Fibroblast of villous mesenchyme (primary cell): ENCODE results near the gene PRELID3B. TPM values are rescaled to one million over a fixed set of nuclear protein-coding genes. Genes with fewer than 3 reads are reported as not detected.

ENCODE experiments used
- DNase-seq: peaks from one replicate; pipeline ENCODE4 v3.0.0-alpha.2; 2010; ENCODE audit warnings: low read depth
- H3K4me3 ChIP-seq: 2 replicates; pipeline ENCODE4 v1.5.1; 2011; ENCODE audit warnings: low read depth, mild to moderate bottlenecking, low read length
- total RNA-seq: library from RNA; depleted of rRNA; stranded (reverse); fragments of >200 nt; gene quantifications from 2 replicates; pipeline ENCODE4 v1.2.3, GENCODE V29; 2012
- TF ChIP-seq, protein P1 (sequence below): IDR thresholded peaks from 2 replicates; pipeline ENCODE4 v1.5.1; 2012; ENCODE audit warnings: low read depth, mild to moderate bottlenecking, low read length; ENCODE audit not compliant: insufficient read depth

The PRELID3B gene
- total RNA-seq, 1 donor, result 85.1 TPM

DNA sequence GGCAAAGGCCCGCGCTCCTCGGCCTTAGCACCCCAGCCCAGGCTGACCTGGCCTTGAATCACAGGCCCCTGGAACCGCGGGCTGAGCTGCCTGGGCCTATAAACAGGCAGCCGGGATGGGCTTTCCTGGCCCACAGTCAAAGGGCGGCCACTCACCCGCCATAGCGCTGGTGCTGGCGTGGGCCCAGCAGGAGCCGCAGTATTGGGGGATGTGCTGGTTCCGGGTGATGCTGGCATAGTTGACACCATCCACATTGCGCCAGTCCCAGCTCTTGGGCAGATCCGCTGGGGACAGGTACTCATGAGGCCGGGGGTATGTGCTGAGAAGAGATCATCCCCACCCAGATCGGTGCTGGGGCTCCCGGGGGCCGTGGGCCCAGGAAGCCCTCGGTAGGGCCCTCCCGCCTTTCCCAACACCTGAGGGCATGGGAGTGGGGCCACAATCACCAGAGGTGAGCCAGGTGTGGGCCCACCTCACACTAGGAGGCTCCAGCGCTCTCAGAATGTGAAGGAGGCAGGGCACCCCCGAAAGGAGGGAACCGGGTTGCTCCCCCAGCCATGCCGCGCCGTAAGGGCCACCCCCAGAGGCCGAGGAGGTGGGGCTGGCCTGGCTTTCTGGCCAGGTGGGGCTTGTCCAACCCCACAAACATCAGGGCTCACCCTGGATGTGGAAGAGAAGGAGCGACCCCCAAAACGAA lies 36.3 kb downstream of the PRELID3B start:
- DNase-seq, result peak; percentile 9
- TF ChIP-seq, protein P1, sequence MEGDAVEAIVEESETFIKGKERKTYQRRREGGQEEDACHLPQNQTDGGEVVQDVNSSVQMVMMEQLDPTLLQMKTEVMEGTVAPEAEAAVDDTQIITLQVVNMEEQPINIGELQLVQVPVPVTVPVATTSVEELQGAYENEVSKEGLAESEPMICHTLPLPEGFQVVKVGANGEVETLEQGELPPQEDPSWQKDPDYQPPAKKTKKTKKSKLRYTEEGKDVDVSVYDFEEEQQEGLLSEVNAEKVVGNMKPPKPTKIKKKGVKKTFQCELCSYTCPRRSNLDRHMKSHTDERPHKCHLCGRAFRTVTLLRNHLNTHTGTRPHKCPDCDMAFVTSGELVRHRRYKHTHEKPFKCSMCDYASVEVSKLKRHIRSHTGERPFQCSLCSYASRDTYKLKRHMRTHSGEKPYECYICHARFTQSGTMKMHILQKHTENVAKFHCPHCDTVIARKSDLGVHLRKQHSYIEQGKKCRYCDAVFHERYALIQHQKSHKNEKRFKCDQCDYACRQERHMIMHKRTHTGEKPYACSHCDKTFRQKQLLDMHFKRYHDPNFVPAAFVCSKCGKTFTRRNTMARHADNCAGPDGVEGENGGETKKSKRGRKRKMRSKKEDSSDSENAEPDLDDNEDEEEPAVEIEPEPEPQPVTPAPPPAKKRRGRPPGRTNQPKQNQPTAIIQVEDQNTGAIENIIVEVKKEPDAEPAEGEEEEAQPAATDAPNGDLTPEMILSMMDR, result no peak
- H3K4me3 ChIP-seq, result peak overlapping the region; percentile 78

- DNase-seq, result no peak
- peak overlapping the region; percentile 78 for H3K4me3 ChIP-seq
- TF ChIP-seq, protein P1, result no peak
Measured at GRCh38 chr20:59005523-59006166, 36.9 kb downstream of the PRELID3B start.

- no peak for DNase-seq
- peak overlapping the region; percentile 78 for H3K4me3 ChIP-seq
- TF ChIP-seq, protein P1, result no peak
Measured at GRCh38 chr20:59004763-59005522, 37.6 kb downstream of the PRELID3B start.

- TF ChIP-seq, protein P1, result no peak
- no peak overlapping the region for H3K4me3 ChIP-seq
- DNase-seq, result no peak
Measured at GRCh38 chr20:59004493-59004762, 38.2 kb downstream of the PRELID3B start.

GRCh38 chr20:59003836-59004492 lies 38.6 kb downstream of the PRELID3B start:
- TF ChIP-seq, protein P1, result no peak
- no peak overlapping the region for H3K4me3 ChIP-seq
- no peak for DNase-seq

GRCh38 chr20:59002874-59003399 lies 39.6 kb downstream of the PRELID3B start:
- TF ChIP-seq, protein P1, result no peak
- no peak for DNase-seq
- H3K4me3 ChIP-seq, result no peak overlapping the region
